GM12875 (cell line): ENCODE data around the gene TNF.

ENCODE experiments used
- H3K4me3 ChIP-seq: one replicate; pipeline ENCODE4 v1.5.1; 2011; ENCODE audit warnings: low read depth, low read length, control low read depth
- TF ChIP-seq, protein P1 (sequence below): IDR thresholded peaks from 2 replicates; pipeline ENCODE4 v1.5.1; 2011; ENCODE audit warnings: low read depth, mild to moderate bottlenecking, control low read depth, inconsistent platforms, low read length, moderate library complexity, borderline replicate concordance; ENCODE audit not compliant: insufficient read depth

Gene TNF

DNA sequence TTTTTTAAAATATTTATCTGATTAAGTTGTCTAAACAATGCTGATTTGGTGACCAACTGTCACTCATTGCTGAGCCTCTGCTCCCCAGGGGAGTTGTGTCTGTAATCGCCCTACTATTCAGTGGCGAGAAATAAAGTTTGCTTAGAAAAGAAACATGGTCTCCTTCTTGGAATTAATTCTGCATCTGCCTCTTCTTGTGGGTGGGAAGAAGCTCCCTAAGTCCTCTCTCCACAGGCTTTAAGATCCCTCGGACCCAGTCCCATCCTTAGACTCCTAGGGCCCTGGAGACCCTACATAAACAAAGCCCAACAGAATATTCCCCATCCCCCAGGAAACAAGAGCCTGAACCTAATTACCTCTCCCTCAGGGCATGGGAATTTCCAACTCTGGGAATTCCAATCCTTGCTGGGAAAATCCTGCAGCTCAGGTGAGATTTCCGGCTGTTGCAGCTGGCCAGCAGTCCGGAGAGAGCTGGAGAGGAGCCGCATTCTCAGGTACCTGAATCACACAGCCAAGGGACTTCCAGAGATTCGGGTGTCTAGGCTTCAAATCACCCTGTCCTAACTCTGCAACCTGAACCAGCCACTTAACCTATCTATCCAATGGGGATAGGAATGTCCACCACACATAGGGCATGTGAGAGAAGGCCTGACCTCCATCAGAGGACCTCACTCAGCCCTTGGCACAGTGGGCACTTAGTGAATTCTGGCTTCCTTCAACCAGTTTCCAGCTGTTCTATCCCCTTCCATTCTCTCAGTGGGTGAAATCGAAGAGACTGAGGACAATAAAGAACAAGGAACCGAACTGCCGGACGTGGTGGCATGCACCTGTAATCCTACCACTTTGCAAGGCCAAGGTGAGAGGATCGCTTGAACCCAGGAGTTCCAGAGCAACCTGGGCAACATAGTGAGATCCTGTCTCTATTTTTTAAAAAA lies 3.1 kb downstream of the TNF start:
- H3K4me3 ChIP-seq = peak overlapping the region; percentile 31
- TF ChIP-seq, protein P1, sequence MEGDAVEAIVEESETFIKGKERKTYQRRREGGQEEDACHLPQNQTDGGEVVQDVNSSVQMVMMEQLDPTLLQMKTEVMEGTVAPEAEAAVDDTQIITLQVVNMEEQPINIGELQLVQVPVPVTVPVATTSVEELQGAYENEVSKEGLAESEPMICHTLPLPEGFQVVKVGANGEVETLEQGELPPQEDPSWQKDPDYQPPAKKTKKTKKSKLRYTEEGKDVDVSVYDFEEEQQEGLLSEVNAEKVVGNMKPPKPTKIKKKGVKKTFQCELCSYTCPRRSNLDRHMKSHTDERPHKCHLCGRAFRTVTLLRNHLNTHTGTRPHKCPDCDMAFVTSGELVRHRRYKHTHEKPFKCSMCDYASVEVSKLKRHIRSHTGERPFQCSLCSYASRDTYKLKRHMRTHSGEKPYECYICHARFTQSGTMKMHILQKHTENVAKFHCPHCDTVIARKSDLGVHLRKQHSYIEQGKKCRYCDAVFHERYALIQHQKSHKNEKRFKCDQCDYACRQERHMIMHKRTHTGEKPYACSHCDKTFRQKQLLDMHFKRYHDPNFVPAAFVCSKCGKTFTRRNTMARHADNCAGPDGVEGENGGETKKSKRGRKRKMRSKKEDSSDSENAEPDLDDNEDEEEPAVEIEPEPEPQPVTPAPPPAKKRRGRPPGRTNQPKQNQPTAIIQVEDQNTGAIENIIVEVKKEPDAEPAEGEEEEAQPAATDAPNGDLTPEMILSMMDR = no peak

DNA sequence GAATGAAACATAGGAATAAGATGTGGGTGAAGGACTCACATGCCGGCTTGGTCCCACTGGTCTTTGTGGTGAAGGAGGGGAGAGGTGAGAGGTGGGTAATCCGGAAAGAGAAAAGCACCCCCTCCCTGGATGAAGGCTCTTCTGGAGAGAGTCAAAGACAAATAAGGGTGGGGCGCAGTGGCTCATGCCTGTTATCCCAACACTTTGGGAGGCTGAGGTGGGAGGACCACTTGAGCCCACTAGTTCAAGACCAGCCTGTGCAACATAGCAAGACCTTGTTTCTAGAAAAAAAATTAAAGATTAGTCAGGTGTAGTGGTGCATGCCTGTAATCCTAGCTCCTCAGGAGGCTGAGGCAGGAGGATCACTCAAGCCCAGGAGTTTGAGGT lies 3.7 kb downstream of the TNF start:
- TF ChIP-seq, protein P1 = no peak
- no peak overlapping the region for H3K4me3 ChIP-seq

DNA sequence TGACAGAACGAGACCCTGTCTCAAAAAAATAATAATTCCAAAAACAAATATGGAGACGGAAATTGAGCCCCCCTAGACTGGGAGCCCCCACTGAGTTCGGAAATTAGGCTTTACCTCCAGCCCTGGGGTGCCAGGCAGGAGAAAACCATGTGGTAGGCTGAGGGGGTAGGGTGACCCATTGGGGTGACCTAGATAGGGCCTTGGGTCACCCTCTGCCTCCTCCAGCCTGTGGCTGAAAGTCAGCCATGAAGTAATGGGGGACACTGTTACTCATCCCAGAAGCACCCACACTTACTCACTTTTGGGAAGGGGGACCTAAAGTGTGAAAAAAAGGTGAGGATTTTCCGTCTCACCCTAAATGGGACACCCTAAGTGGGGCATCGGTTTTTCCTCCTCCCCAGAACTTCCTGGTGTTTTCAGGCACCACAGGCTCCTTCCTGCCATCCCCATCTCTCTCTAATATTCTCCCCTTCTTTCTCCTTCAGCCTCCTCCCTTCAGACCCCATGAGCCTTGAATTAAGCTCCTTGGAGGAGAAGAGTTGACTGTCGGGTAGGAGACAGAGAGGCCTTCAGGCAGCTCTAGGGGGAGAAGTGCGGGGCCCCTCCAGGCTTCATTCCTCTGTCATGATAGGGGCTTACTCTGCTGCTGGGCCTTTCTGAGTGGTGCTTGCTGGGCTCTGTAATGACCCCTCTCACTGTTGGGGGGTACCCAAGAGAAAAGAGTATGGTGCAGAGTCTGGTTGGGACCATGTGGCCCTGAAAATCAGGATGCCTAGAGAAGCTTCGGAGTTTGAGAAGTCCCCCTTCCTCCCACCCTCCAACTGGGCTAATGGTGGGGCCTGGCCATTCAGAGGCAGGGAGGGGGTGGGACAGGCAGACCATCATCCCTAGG lies 4.4 kb downstream of the TNF start:
- peak overlapping the region; percentile 64 for H3K4me3 ChIP-seq
- TF ChIP-seq, protein P1 = no peak

DNA sequence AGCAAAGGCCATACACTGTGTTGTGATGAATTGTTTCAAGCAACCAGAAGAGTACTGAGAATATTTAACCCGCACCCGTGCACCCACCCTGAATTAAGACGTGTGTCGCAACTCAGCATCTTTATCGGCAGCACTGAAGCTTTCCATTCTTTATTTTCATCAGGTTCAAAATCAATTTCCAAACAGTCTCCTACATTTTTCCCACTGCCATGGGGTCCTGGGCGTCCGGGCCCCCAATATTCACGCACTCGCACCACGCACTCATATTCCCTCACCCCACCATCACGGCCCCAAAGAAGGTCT lies 5.0 kb downstream of the TNF start:
- peak overlapping the region; percentile 64 for H3K4me3 ChIP-seq
- TF ChIP-seq, protein P1 = no peak

DNA sequence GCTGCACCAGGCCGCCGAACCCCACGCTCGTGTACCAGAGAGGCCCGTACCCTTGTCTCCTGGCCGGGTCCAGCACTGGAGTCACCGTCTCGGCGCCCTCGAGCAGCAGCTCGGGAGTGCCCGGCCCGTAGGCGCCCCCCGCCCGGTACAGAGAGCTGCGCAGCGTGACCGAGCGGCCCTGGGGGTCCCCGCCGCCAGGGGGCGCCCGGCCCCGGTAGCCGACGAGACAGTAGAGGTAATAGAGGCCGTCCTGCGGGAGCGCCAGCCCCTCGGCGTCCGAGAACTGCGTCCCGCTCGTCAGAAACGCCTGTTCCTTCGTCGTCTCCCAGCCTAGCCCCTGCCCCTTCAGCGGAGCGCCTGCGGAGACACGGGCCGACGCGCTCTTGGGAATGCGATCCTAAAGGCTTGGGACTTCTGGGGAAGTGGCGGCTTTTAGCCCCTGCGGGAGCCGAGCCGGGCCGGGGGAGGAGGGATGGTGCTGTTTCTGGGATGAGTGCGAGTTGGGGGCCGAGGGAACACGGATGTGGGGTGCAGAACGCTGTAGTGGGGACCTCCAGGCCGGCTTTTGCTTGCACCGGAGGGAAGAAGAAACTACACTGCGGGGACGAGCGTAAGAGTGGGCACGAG lies 5.6 kb downstream of the TNF start:
- H3K4me3 ChIP-seq = peak overlapping the region; percentile 64
- TF ChIP-seq, protein P1 = peak; percentile 98

DNA sequence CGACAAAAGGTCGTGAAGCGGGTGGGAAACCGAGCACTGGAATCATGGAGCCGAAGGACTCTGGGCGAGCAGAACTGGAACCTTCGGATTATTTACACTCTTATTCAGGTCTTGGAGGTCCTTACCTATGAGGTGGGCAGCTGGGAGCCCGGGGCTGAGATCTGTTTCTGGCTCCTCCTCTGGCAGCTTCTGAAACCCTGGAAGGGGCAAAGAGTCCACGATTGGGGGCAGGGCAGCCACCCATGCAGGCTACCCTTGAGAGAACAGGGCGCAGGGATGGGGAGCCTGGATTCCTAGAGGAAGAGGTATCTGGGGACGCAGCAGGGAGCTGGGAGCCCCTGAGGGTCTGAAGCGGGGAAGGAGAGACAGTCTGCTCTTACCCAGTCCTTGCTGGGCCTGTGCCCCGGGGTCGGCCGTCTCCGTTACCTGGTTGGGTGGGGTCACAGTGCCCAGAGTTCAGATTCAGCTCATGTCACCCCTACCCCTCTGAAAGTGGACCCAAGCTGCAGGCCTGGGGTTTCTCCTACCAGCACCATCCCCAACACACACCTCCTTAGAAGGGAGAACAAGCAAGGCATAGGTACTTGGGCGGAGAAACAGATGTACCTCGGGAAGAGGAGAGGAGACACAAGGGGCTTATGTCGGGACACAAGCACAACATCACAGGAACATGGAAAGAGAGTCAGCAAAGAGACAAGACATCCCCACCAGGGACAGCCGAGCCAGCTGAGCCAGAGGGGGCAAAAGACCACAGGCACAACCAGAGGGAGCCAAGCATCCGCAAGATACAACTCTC lies 6.3 kb downstream of the TNF start:
- H3K4me3 ChIP-seq = peak overlapping the region; percentile 64
- TF ChIP-seq, protein P1 = no peak
